Activated CD8-positive, alpha-beta memory T cell treated with anti-CD3 and anti-CD28 coated beads, Interleukin-2, amount 10 ng/mL, durations not matched to agents 7 days and 5 days (primary cell): ENCODE measurements around the gene ISL2. TPM values are rescaled to one million over a fixed set of nuclear protein-coding genes. Genes with fewer than 3 reads are reported as not detected.
"Not testable (repeated sequence)": the region's sequence is repeated elsewhere in the genome, so short reads cannot be mapped to it uniquely, and the experiment has no call there.

Experiments
- ATAC-seq: fragments of 150-1000 bp; cut with Tn5 transposase; one replicate; pipeline ENCODE4 v1.10.0; 2021; ENCODE audit warnings: moderate library complexity
- CTCF ChIA-PET: fragments of 350-600 bp; sonication (Branson Sonifier 250); formaldehyde crosslinking; loops from one replicate; lab custom pipeline; 2021; ENCODE audit warnings: antibody characterized with exemption; lab: Charles Lee
- DNase-seq: peaks from one replicate; pipeline ENCODE4 v3.0.0-alpha.2; 2020
- H3K27ac Mint-ChIP-seq: one replicate; pipeline ENCODE4 v1.8.0; 2021; ENCODE audit warnings: mild to moderate bottlenecking, mixed read lengths
- H3K27me3 Mint-ChIP-seq: one replicate; pipeline ENCODE4 v1.8.0; 2021; ENCODE audit warnings: mixed read lengths
- H3K36me3 Mint-ChIP-seq: one replicate; pipeline ENCODE4 v1.8.0; 2021; ENCODE audit warnings: mild to moderate bottlenecking, mixed read lengths
- H3K4me1 Mint-ChIP-seq: one replicate; pipeline ENCODE4 v1.8.0; 2021; ENCODE audit warnings: mixed read lengths
- H3K4me3 Mint-ChIP-seq: one replicate; pipeline ENCODE4 v1.8.0; 2021; ENCODE audit warnings: mild to moderate bottlenecking, moderate library complexity, mixed read lengths
- H3K9me3 Mint-ChIP-seq: one replicate; pipeline ENCODE4 v1.8.0; 2022; ENCODE audit warnings: low read depth, mixed read lengths
- total RNA-seq, 2 experiments: library from RNA; stranded (reverse); gene quantifications; one replicate each; pipeline ENCODE4 v1.2.3, GENCODE V29; 2021

The ISL2 gene
- total RNA-seq: 1 to 10 TPM; 2.4 to 3.2 TPM

DNA sequence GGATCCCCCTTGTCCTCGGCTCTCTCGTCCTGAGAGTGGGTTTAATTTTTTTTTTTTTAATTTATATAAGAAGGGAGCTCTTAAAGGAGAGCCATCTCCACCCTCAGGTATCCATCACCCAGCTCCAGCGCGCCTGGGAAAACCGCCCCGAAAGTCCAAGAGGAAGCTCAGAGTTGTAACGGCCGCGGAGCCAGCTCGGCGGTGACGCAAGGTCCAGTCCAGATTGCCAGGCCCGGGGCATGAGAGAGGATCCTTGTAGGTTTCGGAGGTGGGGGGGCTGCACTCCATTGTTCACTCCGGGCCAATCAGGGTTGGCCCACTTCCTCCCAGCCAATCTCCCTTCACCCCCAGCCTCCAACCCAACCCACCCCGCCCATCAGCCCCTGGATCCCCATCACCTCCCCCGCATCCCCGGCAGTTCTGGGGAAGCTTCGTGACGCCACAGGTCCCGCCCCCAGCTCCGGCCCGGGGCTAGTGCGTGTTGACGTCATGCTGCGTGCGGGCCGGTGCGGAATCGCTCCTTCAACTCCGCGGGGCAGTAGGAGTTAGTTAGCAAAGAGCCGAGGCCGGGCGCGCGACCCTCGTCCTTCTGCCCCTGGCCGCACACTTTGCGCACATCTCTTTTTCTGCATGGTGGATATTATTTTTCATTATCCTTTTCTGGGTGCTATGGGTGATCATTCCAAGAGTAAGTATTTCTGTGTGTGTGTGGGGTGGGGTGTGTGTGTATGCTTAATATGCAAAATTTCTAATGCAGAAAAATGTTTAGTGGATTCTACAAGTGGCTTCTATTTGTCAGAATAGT is at the start of gene ISL2:
ISL2 (plus strand) TSS at position 520 of the 805 bp plus-strand sequence; CDS start at position 631, 111 bp downstream.
- peak within 1 kb of the TSS; percentile 88 for H3K27ac Mint-ChIP-seq
- CTCF ChIA-PET: interaction anchor here (0.8 to 2.1 kb wide), 8 partner anchors 8 to 638 kb away, joined by 3 to 6 read pairs (median 4); no protein-coding TSS in a partner anchor
- DNase-seq (peak; percentile 94), ATAC-seq (peak; percentile 77)
- peaks cover 54% of the 10 kb centered on the region for H3K4me1 Mint-ChIP-seq
- peak within 1 kb of the TSS; percentile 76 for H3K4me3 Mint-ChIP-seq
- peaks cover 12% of the 10 kb centered on the region for H3K36me3 Mint-ChIP-seq
- no peaks in the 10 kb centered on the region for H3K9me3 Mint-ChIP-seq
- peaks cover 57% of the 10 kb centered on the region for H3K27me3 Mint-ChIP-seq

DNA sequence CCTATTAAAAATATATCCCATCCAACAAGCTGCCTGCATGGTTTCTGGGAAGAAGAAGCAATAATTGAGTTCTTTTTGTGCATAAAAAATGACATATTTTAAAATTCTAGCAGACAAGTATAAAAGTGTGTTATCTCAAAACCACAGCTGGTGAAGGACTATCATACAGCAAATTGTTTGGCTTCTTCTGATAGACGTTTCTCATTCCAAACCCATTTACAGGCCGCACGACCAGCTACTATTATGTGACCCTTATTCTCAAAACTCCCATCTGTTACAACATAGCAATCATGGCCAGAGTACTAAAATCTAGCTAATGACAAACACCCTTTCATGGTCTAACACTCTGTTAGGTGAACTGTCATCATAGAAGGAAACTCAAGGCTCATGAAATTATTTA is 47.0 kb upstream of the ISL2 start:
- H3K36me3 Mint-ChIP-seq: peaks cover 28% of the 10 kb centered on the region

DNA sequence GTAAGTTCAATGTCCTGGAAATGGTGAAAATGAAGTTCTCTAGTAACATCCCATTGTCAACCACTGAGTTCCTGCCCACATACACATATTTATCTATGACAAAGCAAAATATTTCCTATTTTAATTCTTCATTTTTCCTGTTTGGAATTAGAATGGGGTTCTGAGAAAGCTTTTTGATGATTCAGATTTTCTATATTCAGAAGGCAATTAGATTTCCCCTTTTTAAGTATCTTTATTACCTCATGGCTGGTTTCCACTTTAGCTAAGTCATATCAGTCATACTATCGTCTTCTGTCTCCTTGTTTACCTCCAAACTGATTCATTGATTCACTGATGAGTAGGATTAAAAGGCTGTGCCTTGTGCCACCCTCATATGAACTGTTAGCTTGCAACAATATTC is 43.2 kb upstream of the ISL2 start:
- ATAC-seq: no peak
- Mint-ChIP-seq H3K4me3 (no peak overlapping the region), H3K4me1 (peaks cover 5% of the 10 kb centered on the region), H3K27ac (no peak overlapping the region), H3K9me3 (no peaks in the 10 kb centered on the region), H3K27me3 (no peaks in the 10 kb centered on the region), H3K36me3 (peaks cover 21% of the 10 kb centered on the region)
- DNase-seq: no peak
- CTCF ChIA-PET: interaction anchor here (0.6 kb wide), 1 partner anchor 11 kb away, joined by 3 read pairs; no protein-coding TSS in a partner anchor

More for the DNA sequence above, 47.0 kb upstream of the ISL2 start:
- Mint-ChIP-seq H3K9me3 (no peaks in the 10 kb centered on the region), H3K27ac (no peak overlapping the region), H3K4me3 (no peak overlapping the region), H3K4me1 (peaks cover 14% of the 10 kb centered on the region), H3K27me3 (no peaks in the 10 kb centered on the region)
- DNase-seq (no peak), ATAC-seq (no peak)
- CTCF ChIA-PET: interaction anchor here (0.7 to 1.4 kb wide), 2 partner anchors 16 to 62 kb away, joined by 3 to 4 read pairs; no protein-coding TSS in a partner anchor

DNA sequence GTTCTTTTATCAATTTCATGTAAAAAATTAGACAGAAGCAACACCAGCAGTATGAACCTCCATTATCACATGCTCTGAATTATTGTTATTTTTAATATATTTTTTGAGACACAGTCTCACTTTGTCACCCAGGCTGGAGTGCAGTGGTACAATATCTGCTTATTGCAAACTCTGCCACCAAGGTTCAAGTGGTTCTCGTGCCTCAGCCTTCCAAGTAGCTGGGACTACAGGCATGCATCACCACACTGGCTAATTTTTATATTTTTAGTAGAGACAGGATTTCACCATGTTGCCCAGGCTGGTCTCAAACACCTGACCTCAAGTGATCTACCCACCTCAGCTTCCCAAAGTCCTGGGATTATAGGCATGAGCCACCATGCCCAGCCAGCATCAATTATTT is 42.1 kb upstream of the ISL2 start:
- H3K27ac Mint-ChIP-seq, DNase-seq, H3K27me3 Mint-ChIP-seq, H3K4me1 Mint-ChIP-seq, H3K4me3 Mint-ChIP-seq, H3K9me3 Mint-ChIP-seq, ATAC-seq: not testable (repeated sequence)
- CTCF ChIA-PET: interaction anchor here (0.9 kb wide), 1 partner anchor 58 kb away, joined by 3 read pairs; no protein-coding TSS in a partner anchor
- peaks cover 21% of the 10 kb centered on the region for H3K36me3 Mint-ChIP-seq

DNA sequence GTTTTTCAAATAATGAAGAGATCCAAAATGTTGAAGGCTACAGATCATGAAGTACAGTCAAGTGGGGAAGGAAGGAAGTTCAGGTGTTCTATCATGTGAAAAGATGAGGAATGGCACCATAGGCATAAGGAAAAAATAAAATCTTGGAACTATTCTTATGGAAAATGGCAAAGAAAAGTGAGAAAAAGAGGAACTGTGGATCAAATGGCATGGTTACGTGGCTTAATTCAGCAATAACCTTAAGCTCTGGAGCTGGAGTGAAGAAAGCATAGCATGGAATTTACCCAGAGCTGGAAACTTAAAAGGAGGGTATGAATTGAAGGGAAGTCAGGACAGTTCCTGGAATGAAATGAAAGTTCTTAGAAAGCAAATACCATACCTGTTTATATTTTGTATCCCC is 39.7 kb upstream of the ISL2 start:
- peaks cover 9% of the 10 kb centered on the region for H3K4me1 Mint-ChIP-seq

DNA sequence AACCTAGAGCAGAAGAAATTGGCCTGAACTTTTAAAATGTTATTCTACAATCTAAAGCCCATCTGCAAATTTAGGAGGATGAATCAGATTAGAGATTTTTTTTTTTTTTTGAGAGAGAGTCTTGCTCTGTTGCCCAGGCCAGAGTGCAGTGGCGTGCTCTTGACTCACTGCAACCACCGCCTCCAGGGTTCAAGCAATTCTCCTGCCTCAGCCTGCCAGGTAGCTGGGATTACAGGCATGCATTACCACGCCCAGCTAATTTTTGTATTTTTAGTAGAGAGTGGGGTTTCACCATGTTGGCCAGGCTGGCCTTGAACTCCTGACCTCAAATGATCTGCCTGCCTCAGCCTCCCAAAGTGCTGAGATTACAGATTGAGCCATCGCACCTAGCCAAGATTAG is 38.6 kb upstream of the ISL2 start:
- not testable (repeated sequence) for DNase-seq, H3K27ac Mint-ChIP-seq, H3K27me3 Mint-ChIP-seq, H3K4me3 Mint-ChIP-seq, ATAC-seq, H3K4me1 Mint-ChIP-seq, H3K9me3 Mint-ChIP-seq
- H3K36me3 Mint-ChIP-seq: peaks cover 13% of the 10 kb centered on the region
- CTCF ChIA-PET: interaction anchor here (1.3 kb wide), 1 partner anchor 725 kb away, joined by 3 read pairs; no protein-coding TSS in a partner anchor

More for the DNA sequence above, 39.7 kb upstream of the ISL2 start:
- Mint-ChIP-seq H3K27me3 (no peaks in the 10 kb centered on the region), H3K36me3 (peaks cover 16% of the 10 kb centered on the region), H3K27ac (no peak overlapping the region), H3K9me3 (no peaks in the 10 kb centered on the region), H3K4me3 (no peak overlapping the region)
- no peak for ATAC-seq
- CTCF ChIA-PET: interaction anchor here (1.0 kb wide), 1 partner anchor 147 kb away, joined by 4 read pairs; no protein-coding TSS in a partner anchor
- no peak for DNase-seq

DNA sequence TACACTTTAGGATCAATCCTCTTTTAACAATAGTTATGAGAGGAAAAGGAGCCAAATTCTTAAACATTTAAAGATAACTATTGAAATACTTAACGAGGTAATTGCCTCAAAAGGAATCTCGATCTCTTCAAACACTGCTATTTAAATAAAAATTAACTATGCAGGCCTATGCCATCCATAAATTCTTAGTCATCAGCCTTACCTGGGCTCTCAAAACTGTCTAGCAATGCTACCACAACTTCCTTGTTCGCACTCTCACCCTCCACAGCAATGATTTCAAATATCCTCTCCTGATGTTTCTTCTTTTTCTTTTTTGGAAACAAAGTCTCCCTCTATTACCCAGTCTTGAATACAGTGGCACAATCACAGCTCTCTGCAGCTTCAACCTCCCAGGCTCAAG is 37.6 kb upstream of the ISL2 start:
- peaks cover 6% of the 10 kb centered on the region for H3K4me1 Mint-ChIP-seq
- H3K27ac Mint-ChIP-seq: no peak overlapping the region
- CTCF ChIA-PET: no interaction called here

DNA sequence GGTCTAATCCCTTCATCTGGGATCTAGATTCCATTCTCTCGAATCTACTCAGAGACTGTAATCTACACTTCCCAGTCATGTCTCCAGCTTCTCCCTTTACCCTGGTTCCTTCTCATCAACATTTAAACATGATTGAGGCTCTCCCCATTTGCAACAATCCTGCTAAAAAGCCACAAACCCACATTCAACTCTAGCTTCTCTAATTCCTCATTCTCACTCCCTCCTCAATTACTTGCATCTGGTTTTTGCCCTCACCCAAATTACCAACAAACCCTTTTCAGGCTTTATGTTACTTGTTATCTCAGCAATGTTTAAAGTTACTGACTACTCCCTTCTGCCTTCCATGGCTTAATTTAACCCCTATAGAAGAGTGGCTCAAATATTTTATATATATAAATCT is 36.8 kb upstream of the ISL2 start:
- Mint-ChIP-seq H3K27me3 (no peaks in the 10 kb centered on the region), H3K36me3 (peaks cover 20% of the 10 kb centered on the region), H3K4me3 (no peak overlapping the region), H3K4me1 (peaks cover 6% of the 10 kb centered on the region), H3K9me3 (no peaks in the 10 kb centered on the region), H3K27ac (no peak overlapping the region)
- DNase-seq (no peak), ATAC-seq (no peak)
- CTCF ChIA-PET: no interaction called here

More for the DNA sequence above, 37.6 kb upstream of the ISL2 start:
- ATAC-seq (no peak), DNase-seq (no peak)
- Mint-ChIP-seq H3K27me3 (no peaks in the 10 kb centered on the region), H3K4me3 (no peak overlapping the region), H3K36me3 (peaks cover 16% of the 10 kb centered on the region), H3K9me3 (no peaks in the 10 kb centered on the region)

DNA sequence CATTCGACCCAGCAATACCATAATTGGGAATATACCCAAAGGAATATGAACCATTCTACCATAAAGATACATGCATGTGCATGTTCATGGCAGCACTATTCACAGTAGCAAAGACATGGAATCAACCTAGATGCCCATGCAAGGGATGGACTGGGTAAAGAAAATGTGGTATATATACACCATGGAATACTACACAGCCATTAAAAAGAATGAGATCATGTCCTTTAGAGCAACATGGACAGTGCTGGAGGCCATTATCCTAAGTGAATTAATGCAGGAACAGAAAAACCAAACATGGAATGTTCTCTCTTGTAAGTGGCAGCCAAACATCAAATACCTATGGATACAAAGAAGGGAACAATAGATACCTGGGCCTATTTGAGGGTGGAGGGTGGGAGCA is 32.7 kb upstream of the ISL2 start:
- ATAC-seq (no peak), DNase-seq (no peak)
- peaks cover 3% of the 10 kb centered on the region for H3K9me3 Mint-ChIP-seq
- H3K27ac Mint-ChIP-seq: no peak overlapping the region
- H3K4me3 Mint-ChIP-seq: no peak overlapping the region
- H3K27me3 Mint-ChIP-seq: no peaks in the 10 kb centered on the region
- CTCF ChIA-PET: no interaction called here
- H3K4me1 Mint-ChIP-seq: peaks cover 20% of the 10 kb centered on the region
- peaks cover 24% of the 10 kb centered on the region for H3K36me3 Mint-ChIP-seq

DNA sequence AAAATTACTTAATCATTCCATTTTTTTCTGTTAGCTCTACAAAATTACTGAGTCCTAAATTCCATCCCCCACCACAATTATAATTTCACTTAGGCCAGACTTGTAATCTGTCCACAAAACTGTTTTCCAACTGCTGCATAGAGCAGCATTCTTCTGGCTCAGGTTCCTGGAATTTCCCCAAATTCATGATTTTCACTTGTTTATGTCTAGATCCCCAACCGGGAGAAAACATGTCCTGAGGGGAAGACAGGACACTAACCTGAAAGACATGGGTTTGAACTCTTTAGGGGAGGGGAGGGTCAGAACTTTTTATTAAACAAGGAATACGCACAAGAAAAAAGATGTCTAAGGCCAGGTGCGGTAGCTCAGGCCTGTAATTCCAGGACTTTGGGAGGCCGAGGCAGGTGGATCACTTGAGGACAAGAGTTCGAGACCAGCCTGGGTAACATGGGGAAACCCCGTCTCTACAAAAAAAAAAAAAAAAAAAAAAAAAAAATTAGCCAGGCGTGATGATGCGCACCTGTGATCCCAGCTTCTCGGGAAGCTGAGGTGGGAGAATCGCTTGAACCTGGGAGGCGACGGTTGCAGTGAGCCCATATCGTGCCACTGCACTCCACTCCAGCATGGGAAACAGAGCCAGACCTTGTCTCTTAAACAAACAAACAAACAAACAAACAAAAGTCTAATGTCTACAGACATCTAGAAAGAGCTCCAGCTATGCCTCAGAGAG is 26.8 kb upstream of the ISL2 start:
- Mint-ChIP-seq H3K36me3 (peaks cover 19% of the 10 kb centered on the region), H3K27me3 (no peaks in the 10 kb centered on the region), H3K4me3 (peak overlapping the region; percentile 85), H3K4me1 (peaks cover 36% of the 10 kb centered on the region), H3K27ac (peak overlapping the region; percentile 28), H3K9me3 (peaks cover 3% of the 10 kb centered on the region)
- DNase-seq: no peak
- CTCF ChIA-PET: interaction anchor here (0.7 to 1.1 kb wide), 3 partner anchors 23 to 48 kb away, joined by 3 to 4 read pairs (median 4); no protein-coding TSS in a partner anchor
- ATAC-seq: no peak

DNA sequence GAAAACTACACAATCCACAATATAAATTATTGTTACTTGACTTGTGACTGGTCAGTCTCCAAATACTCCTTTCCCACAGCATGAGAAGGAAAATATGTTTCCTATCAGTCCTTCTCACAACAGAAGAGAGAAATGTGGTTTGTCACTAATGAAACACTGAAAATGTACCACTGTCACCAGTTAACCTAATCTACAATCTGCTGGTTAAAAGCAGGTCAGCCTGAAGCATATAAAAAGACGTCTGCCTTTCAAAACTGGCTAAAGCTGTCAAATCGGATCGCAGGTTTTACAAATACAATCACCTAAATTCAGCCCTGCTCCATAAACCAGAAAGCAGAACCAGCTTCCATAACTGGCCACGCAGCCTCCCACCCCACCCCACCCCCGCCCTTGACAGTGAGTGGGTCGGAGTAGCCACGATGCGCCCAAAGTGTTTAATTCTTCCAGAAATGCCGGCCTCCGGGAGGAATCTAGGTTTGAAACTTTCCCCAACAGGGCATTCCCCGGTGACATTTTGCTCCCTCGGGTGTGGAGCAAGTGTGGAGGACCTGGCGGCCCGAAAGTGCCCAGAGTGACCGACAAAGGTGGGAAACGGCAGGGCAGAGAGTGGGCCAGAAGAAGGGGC is 26.0 kb upstream of the ISL2 start:
- ATAC-seq: peak; percentile 1
- H3K27ac Mint-ChIP-seq: peak overlapping the region; percentile 83
- H3K9me3 Mint-ChIP-seq: no peaks in the 10 kb centered on the region
- H3K4me3 Mint-ChIP-seq: peak overlapping the region; percentile 85
- no peaks in the 10 kb centered on the region for H3K27me3 Mint-ChIP-seq
- peaks cover 16% of the 10 kb centered on the region for H3K36me3 Mint-ChIP-seq
- DNase-seq: no peak
- peaks cover 35% of the 10 kb centered on the region for H3K4me1 Mint-ChIP-seq
- CTCF ChIA-PET: interaction anchor here (1.4 kb wide), 1 partner anchor 20 kb away, joined by 4 read pairs; no protein-coding TSS in a partner anchor

DNA sequence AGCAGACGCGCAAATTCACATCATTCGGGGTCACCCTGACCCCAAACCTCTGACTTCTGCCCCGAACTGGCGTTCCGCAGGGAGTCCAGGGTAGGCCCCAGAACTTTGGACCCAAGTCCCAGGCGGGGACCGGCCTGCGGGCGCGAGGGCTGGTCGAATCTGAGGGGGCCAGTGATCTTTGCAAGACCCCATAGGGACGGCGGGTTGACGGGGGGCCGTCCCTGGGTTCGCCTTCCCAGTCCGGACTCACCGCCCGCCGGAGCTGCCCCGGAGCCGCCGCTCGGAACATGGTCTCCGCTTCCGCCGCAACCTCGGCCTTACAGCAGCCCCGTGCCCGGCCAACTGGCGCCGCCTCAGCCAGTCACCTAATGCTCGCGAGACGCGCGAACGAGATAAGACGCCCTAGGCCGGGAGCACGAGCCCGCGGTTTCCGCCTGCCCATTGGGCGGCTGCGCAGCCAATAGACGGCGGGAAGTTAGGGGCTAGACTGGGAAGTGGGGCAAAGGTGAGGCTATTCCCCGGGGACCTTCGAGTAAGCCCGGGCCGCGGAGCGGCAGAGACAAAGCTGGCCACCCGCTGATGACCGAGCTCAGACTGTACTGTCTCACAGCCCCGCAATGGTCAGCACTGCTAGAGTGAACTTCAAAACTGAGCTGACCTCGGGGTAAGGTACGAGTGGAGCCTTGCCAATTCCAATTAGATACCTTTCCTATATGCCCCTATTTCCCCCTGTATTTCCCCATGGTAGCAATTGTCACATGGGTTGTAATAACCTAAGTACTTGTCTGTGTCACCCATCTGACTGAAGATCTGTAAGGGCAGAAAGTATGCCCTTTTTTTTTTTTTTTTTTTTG is 25.2 kb upstream of the ISL2 start, which contains the start of gene ETFA:
ETFA (minus strand) TSS at position 370 of the 854 bp plus-strand sequence; CDS start at position 289, 81 bp downstream.
- peak; percentile 98 for ATAC-seq
- Mint-ChIP-seq H3K4me3 (peak within 1 kb of the TSS; percentile 85), H3K4me1 (peaks cover 32% of the 10 kb centered on the region), H3K36me3 (peaks cover 16% of the 10 kb centered on the region), H3K27ac (peak within 1 kb of the TSS; percentile 83), H3K27me3 (no peaks in the 10 kb centered on the region), H3K9me3 (no peaks in the 10 kb centered on the region)
- DNase-seq: peak; percentile 97
- CTCF ChIA-PET: interaction anchor here (0.8 to 1.4 kb wide), 4 partner anchors 19 to 121 kb away, joined by 3 to 4 read pairs (median 4); no protein-coding TSS in a partner anchor
